HG03469 (cell line): Measurements from ENCODE around the gene VAT1L.

Experiments used
- ATAC-seq: cut with Tn5 transposase; IDR thresholded peaks from one replicate; pipeline ENCODE4 v1.9.1; 2021; ENCODE audit warnings: mild to moderate bottlenecking, moderate library complexity, moderate number of reproducible peaks; ENCODE audit not compliant: unreplicated experiment

VAT1L gene

DNA sequence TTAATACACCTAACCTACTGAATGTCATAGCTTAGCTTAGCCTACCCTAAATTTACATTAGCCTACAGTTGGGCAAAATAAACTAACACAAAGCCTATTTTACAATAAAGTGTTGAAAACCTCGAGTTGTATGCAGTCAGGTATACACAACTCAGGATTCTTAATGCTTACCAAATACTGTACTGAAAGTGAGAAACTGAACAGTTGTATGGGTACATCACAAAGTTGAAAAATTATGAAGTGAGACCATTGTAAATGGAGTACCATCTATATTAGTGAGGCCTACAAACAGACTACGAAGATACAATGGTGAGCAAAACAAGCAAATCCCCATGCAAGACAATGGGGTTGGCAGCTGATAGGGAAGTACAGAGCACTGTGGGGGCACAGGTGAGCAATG lies 79.7 kb downstream of the VAT1L start:
- peak; percentile 24 for ATAC-seq

DNA sequence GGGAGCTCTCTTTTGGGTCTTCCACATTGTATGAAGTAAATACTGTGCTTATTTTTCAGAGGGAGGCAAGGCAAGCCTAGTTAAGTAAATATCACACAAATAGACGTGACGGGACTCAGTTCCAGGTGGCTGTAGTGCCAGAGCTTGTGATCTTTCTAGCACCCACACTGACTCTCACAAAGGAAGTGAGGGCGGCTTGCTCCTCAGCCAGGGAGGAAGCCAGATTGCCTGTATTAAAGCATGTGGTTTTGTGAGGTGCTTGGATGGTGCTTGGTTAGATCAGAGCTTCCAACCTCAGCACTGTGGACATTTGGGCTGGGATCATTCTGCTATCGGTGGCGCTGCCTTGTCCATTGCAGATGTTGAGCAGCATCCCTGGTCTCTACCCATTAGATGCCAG lies 80.1 kb downstream of the VAT1L start:
- ATAC-seq: peak; percentile 92

DNA sequence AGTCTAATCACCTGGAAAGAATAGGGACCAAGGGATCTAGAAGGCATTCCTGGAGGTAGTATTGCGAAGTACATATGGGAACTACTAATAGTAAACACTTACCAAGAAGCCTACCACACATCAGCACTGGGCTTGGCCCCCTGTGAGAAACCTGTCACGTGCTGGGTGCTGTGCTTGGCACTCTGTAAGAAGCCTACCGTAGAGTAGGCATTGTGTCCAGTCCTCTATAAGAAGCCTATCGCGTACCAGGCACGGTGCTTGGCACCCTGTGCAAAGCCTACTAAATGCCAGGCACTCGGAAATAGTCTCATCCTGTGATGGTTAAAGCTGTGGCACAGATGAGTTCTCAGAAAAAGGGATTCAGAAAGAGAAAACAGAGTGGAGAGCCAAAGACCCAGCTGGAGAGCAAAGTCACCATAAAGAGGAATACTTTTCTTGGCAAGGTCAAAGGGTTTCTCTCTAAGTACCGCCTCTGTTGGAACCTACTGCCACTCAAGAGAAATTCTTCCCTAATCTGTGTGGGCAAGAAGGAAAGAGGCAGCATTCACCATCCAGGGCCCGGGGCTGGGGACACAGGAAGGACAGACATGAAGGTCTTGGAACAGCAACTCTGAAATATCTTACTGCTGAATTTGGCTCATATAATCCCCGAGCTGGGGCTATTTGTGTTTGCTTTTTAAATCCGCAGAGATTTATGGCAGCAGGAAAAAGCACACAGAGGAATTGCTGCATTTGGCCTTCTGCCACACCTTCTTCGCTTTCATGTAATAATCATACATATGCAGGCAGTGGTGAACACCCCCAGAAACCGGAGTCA lies 81.8 kb downstream of the VAT1L start:
- ATAC-seq: no peak

- ATAC-seq: no peak
Observed at GRCh38 chr16:77871932-77872331, 83.6 kb downstream of the VAT1L start.

GRCh38 chr16:77873066-77873465 lies 84.7 kb downstream of the VAT1L start:
- ATAC-seq: no peak

- no peak for ATAC-seq
Observed at GRCh38 chr16:77874347-77874746, 86.0 kb downstream of the VAT1L start.

DNA sequence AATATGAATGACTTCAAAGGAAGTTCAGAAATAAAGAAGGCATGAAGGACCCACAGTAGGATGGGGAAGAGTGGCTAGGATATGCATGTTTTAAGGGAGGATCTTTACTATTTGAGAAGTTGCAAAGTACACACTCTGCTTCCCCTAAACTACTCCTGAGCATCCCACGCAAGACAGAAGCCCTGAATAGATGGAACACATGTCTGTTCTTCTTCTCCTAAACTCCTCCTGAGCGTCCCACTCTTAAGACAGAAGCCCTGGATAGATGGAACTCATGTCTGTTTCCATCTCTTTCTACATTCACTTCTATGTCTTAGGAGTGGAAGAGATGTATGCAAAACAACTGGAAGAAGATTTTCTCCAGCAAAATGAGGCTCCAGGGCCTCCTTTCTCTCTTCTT lies 88.4 kb downstream of the VAT1L start:
- no peak for ATAC-seq

DNA sequence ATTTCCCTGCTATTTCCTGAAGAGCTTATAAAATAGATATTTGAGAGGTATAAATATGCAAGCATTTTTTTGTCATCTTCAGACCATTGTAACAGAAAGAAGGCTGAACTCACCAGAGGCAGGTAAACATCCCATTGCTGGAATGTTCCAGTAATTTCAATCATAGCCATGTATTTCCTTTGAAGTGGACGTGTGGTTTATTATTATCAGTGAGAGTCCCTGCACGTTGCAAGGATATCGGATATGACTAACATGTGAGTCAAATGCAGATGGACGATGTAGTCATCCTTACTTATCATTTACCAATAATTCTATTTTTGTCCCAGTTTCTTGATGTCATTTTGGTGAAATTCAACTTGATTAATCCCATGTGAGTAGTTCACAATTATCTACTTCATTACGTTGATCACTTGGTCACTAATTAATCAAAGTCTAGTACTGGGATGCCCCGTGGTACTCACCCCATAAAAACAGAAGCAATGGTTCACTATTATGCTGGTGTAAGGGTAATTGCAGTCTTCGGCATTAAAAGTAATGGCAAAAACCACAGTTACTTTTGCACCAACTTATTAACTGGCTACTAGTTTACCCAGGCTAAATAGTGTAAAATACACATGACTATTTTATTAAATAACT lies 89.5 kb downstream of the VAT1L start:
- no peak for ATAC-seq

DNA sequence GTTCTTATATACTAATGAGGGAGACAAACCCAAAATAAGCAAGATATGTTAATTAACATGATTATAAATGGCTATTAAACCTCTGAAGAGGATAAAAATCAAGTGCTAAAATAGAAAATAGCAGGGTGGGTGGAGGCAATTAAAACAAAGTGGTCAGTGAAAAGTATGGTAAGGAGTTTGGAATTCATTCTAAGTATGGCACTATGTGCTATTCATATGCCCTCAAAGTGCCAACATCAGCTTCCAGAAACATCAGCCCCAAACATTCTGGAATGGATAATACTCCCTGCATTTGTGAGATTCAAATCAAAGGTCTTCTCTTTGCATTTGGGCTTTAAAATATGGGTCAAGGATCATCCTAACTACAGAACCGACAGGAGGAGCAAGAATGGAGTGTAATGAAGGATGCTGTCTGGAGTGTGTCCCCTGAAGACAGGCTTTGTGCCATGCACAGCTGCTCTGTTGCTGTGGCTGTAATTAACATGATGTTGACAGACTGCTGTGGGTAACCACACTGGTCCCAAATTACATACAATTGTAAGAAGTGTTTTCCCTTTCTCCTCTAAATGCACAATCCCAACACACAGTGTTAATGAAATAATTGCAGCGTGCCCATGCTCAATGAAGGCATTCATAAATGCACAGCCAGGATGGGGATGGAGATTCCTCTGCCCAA lies 93.1 kb downstream of the VAT1L start:
- no peak for ATAC-seq

DNA sequence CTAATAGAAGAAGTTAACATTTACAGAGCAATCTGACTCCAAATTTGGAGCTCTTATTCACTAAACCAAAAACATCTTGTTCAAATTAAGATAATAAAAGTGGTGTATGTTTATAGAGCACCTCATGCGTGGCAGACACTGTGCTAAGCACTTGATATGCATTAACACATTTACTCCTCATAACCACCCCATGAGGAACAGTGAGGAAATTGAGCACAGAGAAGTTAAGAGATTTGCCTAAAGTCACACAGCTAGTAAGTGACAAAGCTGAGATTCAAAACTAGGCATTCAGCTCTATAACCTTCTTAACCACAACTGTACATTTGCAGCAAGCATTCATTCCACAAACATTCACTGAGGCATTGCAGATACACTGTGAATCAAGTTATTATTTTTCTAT lies 94.0 kb downstream of the VAT1L start:
- ATAC-seq: no peak

DNA sequence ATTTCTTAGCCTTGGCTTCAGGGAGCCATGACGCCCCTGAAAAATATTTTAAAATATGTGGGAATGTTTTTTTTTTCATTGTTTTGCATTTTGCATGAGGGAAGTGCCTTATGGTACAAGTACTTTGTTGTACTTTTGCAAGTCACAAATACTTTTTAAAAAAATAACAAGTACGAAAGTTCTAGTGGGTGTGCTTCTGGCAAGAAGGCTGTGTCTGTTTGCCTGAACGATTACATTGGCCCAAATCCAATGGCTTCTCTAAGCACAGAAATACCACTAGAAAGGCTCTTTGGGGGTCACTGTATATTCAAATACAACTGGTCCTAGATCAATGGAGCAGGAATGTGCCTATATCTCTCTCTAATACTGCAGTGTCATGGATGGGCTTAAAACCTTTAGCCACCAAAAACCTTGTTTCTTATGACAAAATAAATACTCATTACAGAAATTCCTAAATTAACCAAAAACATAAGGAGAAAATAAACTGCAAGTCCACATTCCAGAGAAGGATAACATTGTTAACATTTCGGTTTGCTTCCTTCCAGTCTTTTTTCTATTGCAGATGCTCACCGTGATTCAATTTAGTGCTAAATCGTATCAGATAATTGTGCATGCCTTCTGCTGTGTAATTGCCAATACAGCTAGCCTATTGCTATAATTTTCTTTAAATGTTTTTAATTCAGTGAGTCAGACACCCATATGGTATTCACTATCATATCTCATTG lies 97.4 kb downstream of the VAT1L start:
- ATAC-seq: no peak

GRCh38 chr16:77888871-77889270 lies 100.5 kb downstream of the VAT1L start:
- no peak for ATAC-seq

DNA sequence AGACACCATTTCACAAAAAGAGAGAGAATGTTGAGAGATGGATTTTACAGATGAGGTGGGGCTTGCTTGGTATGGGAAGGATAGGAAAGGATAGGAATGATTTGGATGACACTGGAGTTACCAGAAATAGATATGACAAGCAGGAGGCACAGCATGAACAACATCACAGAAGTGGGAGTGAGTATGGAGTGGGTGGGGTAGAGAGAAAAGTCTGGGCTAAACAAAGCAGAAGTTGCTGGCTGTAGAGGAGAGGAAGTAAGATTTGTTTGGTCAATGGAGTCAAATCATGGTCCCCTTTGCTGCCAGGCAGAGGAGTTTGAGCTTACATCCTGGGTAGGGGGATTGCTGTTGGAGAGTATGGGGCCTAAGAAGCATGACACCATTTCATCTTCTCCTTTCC lies 101.7 kb downstream of the VAT1L start:
- ATAC-seq: no peak

- no peak for ATAC-seq
Observed at GRCh38 chr16:77894162-77894561, 105.8 kb downstream of the VAT1L start.

- no peak for ATAC-seq
Observed at GRCh38 chr16:77895962-77896361, 107.6 kb downstream of the VAT1L start.

DNA sequence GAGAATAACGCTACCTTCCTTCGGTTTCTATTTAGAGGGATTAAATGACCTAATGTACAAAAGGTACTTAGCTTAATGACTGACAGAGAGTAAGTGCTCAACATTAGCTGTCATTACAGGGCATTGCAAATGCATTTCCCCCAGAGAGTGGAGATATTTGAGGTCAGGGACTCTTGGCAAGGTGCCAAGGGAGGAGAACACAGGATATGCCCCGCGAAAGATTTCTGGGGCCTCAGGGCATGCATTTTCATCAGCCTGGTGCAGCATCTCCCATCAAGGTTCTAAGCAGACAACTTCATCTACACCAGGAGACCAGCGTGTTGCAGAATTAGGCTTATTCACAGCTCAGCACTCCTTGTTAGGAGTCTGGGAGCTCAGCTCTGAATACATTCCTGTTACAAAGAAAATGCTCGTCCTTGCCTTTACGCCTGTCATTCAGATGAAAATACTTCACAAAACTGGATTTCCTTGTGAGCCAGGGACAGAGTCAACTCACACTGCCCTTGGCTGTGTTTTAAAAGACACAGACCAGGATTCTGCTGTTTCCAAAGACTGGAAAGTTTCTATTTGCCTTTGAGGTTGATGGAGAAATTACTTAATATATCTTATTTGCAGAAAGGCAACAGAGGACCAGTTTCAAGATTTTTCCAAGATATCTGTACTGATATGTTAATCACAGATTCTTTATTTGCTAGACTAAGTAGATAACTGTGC lies 108.2 kb downstream of the VAT1L start:
- no peak for ATAC-seq

DNA sequence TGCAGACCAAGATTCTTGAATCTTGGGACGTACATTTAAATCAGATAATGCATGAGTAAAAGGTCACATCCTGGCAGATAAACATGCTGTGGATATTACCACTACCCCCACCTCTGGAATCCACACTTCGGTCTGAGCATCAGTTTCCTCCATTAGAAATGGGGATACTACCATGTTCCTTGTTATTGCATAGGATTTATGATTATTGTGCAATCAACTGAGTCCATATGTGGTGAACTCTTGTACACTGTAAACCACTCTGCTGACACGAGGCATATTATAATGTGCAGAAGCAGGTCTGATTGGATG lies 108.7 kb downstream of the VAT1L start:
- ATAC-seq: no peak

- no peak for ATAC-seq
Observed at GRCh38 chr16:77897831-77898605, 109.7 kb downstream of the VAT1L start.

- ATAC-seq: no peak
Observed at GRCh38 chr16:77898671-77899211, 110.4 kb downstream of the VAT1L start.

GRCh38 chr16:77899416-77899815 lies 111.1 kb downstream of the VAT1L start:
- no peak for ATAC-seq
